GM12891 (cell line): ENCODE measurements around the gene SP6.

Experiments
- DNase-seq: peaks from one replicate; pipeline ENCODE4 v3.0.0; 2011; ENCODE audit warnings: low spot score; ENCODE audit not compliant: insufficient read length
- FAIRE-seq: peaks from 2 replicates; lab custom pipeline; 2011; peaks lifted over from hg19 to GRCh38; lab: Jason Lieb, UNC
- PAX5 ChIP-seq: IDR thresholded peaks from 2 replicates; pipeline ENCODE4 v1.6.1; 2011; ENCODE audit warnings: low read length, moderate library complexity, mild to moderate bottlenecking; ENCODE audit not compliant: insufficient read depth, severe bottlenecking
- POLR2A ChIP-seq: IDR thresholded peaks from 2 replicates; pipeline ENCODE4 v1.6.1; 2011; ENCODE audit warnings: low read depth, low read length, control low read depth
- POLR2AphosphoS5 ChIP-seq: IDR thresholded peaks from 2 replicates; pipeline ENCODE4 v1.6.1; 2011; ENCODE audit warnings: low read depth, low read length, control low read depth
- POU2F2 ChIP-seq: IDR thresholded peaks from 2 replicates; pipeline ENCODE4 v1.6.1; 2011; ENCODE audit warnings: low read depth, mild to moderate bottlenecking, control low read depth, low read length, moderate library complexity
- SPI1 ChIP-seq: IDR thresholded peaks from 2 replicates; pipeline ENCODE4 v1.6.1; 2011; ENCODE audit warnings: low read depth, low read length, control low read depth
- TAF1 ChIP-seq: IDR thresholded peaks from 2 replicates; pipeline ENCODE4 v1.6.1; 2011; ENCODE audit warnings: low read depth, low read length, control low read depth

Gene SP6

GRCh38 chr17:47855737-47856136 lies 4.8 kb upstream of the SP6 start:
- FAIRE-seq (no peak), DNase-seq (no peak)
- TF ChIP-seq POU2F2 (no peak), PAX5 (no peak), POLR2AphosphoS5 (no peak), POLR2A (no peak), TAF1 (no peak), SPI1 (no peak)

- FAIRE-seq (no peak), DNase-seq (no peak)
- TF ChIP-seq POLR2AphosphoS5 (no peak), POLR2A (no peak), PAX5 (no peak), SPI1 (no peak), POU2F2 (no peak)
Measured at GRCh38 chr17:47853616-47854015, 2.7 kb upstream of the SP6 start.

GRCh38 chr17:47852113-47852949 lies 1.4 kb upstream of the SP6 start:
- TF ChIP-seq TAF1 (no peak), POLR2A (no peak), POU2F2 (no peak), POLR2AphosphoS5 (no peak), SPI1 (no peak), PAX5 (no peak)
- FAIRE-seq: peak; percentile 58
- DNase-seq: no peak

GRCh38 chr17:47851764-47852112 lies 775 bp upstream of the SP6 start:
- TF ChIP-seq SPI1 (no peak), PAX5 (no peak), POLR2A (no peak)
- DNase-seq: no peak
- FAIRE-seq: no peak

GRCh38 chr17:47850373-47850691 lies 631 bp downstream of the SP6 start:
- FAIRE-seq (no peak), DNase-seq (no peak)
- TF ChIP-seq POU2F2: no peak
- TF ChIP-seq TAF1: no peak
- TF ChIP-seq PAX5: no peak
- TF ChIP-seq POLR2AphosphoS5: no peak
- no peak for TF ChIP-seq POLR2A
- no peak for TF ChIP-seq SPI1

GRCh38 chr17:47848198-47848513 lies 2.8 kb downstream of the SP6 start:
- TF ChIP-seq POLR2A: no peak
- no peak for TF ChIP-seq POU2F2
- TF ChIP-seq TAF1: no peak
- TF ChIP-seq SPI1: no peak
- no peak for TF ChIP-seq PAX5
- TF ChIP-seq POLR2AphosphoS5: no peak
- FAIRE-seq (no peak), DNase-seq (no peak)

- TF ChIP-seq TAF1 (no peak), SPI1 (no peak), POLR2A (no peak), POU2F2 (no peak), PAX5 (no peak), POLR2AphosphoS5 (no peak)
- DNase-seq: no peak
- FAIRE-seq: no peak
Measured at GRCh38 chr17:47847341-47848197, 3.4 kb downstream of the SP6 start.

GRCh38 chr17:47846716-47847340 lies 4.1 kb downstream of the SP6 start:
- no peak for TF ChIP-seq TAF1
- TF ChIP-seq POLR2A: no peak
- no peak for TF ChIP-seq PAX5
- no peak for TF ChIP-seq SPI1
- no peak for TF ChIP-seq POU2F2
- no peak for TF ChIP-seq POLR2AphosphoS5
- DNase-seq: no peak
- no peak for FAIRE-seq

- FAIRE-seq (no peak), DNase-seq (no peak)
Measured at GRCh38 chr17:47845716-47846075, 5.3 kb downstream of the SP6 start.

More at GRCh38 chr17:47845716-47846075, 5.3 kb downstream of the SP6 start:
- no peak for TF ChIP-seq POU2F2
- TF ChIP-seq PAX5: no peak
- no peak for TF ChIP-seq TAF1
- TF ChIP-seq POLR2A: no peak
- no peak for TF ChIP-seq POLR2AphosphoS5
- TF ChIP-seq SPI1: no peak
